Loucy (cell line): ENCODE results near the gene ANO6.

ENCODE experiments used
- H2AFZ ChIP-seq: fragments of 200-600 bp; sonication (generic); 2 replicates; pipeline ENCODE4 v1.6.0; 2016; ENCODE audit warnings: antibody characterized with exemption, mild to moderate bottlenecking, low read length, moderate library complexity
- H3F3A ChIP-seq: fragments of 200-600 bp; 2 replicates; pipeline ENCODE4 v1.6.0; 2016; ENCODE audit warnings: antibody characterized with exemption, low read depth, mild to moderate bottlenecking
- H3K27me3 ChIP-seq: fragments of 200-600 bp; sonication (generic); 2 replicates; pipeline ENCODE4 v1.6.1; 2014; ENCODE audit warnings: low read length, mild to moderate bottlenecking; ENCODE audit not compliant: insufficient read depth, poor library complexity, severe bottlenecking
- H3K36me3 ChIP-seq: fragments of 200-600 bp; sonication (generic); 2 replicates; pipeline ENCODE4 v1.6.1; 2016; ENCODE audit warnings: low read length; ENCODE audit not compliant: insufficient read depth
- H3K4me1 ChIP-seq: fragments of 200-600 bp; sonication (generic); 2 replicates; pipeline ENCODE4 v1.5.1; 2014; ENCODE audit warnings: low read length, mild to moderate bottlenecking; ENCODE audit not compliant: insufficient read depth, poor library complexity, severe bottlenecking
- H3K4me2 ChIP-seq: fragments of 200-600 bp; sonication (generic); 2 replicates; pipeline ENCODE4 v1.6.0; 2014; ENCODE audit warnings: antibody characterized with exemption, low read length, low read depth, mild to moderate bottlenecking; ENCODE audit not compliant: poor library complexity, severe bottlenecking
- H3K4me3 ChIP-seq: fragments of 200-600 bp; sonication (generic); 2 replicates; pipeline ENCODE4 v1.5.1; 2014; ENCODE audit warnings: low read length, mild to moderate bottlenecking, mixed read lengths; ENCODE audit not compliant: poor library complexity, severe bottlenecking
- H3K79me2 ChIP-seq: fragments of 200-600 bp; sonication (generic); 2 replicates; pipeline ENCODE4 v1.6.1; 2014; ENCODE audit warnings: low read length; ENCODE audit not compliant: insufficient read depth
- H3K9ac ChIP-seq: fragments of 200-600 bp; sonication (generic); 2 replicates; pipeline ENCODE4 v1.6.0; 2014; ENCODE audit warnings: mild to moderate bottlenecking, low read depth, low read length, moderate library complexity; ENCODE audit not compliant: poor library complexity, severe bottlenecking
- H3K9me2 ChIP-seq: fragments of 200-600 bp; sonication (generic); replicated peaks from 2 replicates; pipeline ENCODE4 v1.6.1; 2016; ENCODE audit warnings: low read depth, low read length, mixed read lengths
- H3K9me3 ChIP-seq: fragments of 200-600 bp; sonication (generic); 2 replicates; pipeline ENCODE4 v1.6.1; 2014; ENCODE audit warnings: mild to moderate bottlenecking, antibody characterized with exemption, low read length, low read depth; ENCODE audit not compliant: insufficient read depth
- H4K20me1 ChIP-seq: fragments of 200-600 bp; sonication (generic); 2 replicates; pipeline ENCODE4 v1.6.0; 2014; ENCODE audit warnings: antibody characterized with exemption, low read length, mild to moderate bottlenecking; ENCODE audit not compliant: insufficient read depth, poor library complexity, severe bottlenecking
- EZH2phosphoT487 ChIP-seq: fragments of 200-600 bp; IDR thresholded peaks from 2 replicates; pipeline ENCODE4 v1.6.1; 2018; ENCODE audit warnings: antibody characterized with exemption, mild to moderate bottlenecking, moderate library complexity, borderline replicate concordance
- TF ChIP-seq, protein P1 (sequence below): fragments of 200-600 bp; sonication (generic); conservative IDR thresholded peaks from 2 replicates; pipeline ENCODE4 v1.5.1; 2014; ENCODE audit warnings: mild to moderate bottlenecking, antibody characterized with exemption, low read length

The ANO6 gene

DNA sequence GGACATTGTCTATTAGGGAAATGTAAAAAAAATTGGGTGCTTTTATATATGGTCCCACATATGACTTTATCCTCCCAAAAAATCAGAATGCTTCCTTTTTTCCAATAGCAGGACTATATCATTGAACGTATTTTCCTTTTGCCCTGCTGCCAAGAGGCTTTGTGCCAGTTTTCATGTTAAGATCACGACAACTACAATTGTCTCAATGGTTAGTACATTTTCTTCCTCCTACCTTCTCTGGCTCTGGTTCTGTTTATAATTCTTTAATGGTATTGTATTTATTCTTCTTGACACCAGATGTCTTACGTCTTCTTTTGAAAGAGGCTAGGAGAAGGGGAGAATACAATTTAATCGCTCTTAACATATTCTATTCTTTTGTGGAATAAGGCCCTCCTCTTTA is 106.9 kb downstream of the ANO6 start:
- no peaks in the 10 kb centered on the region for H3K9me2 ChIP-seq
- H3K4me2 ChIP-seq, result no peak overlapping the region
- H2AFZ ChIP-seq, result no peak overlapping the region
- peaks cover 12% of the 10 kb centered on the region for H3K4me1 ChIP-seq
- H3K27me3 ChIP-seq, result no peaks in the 10 kb centered on the region
- no peak overlapping the region for H3K9ac ChIP-seq
- H3K79me2 ChIP-seq, result no peaks in the 10 kb centered on the region
- H4K20me1 ChIP-seq, result no peaks in the 10 kb centered on the region
- no peak overlapping the region for H3K4me3 ChIP-seq
- TF ChIP-seq, protein P1, sequence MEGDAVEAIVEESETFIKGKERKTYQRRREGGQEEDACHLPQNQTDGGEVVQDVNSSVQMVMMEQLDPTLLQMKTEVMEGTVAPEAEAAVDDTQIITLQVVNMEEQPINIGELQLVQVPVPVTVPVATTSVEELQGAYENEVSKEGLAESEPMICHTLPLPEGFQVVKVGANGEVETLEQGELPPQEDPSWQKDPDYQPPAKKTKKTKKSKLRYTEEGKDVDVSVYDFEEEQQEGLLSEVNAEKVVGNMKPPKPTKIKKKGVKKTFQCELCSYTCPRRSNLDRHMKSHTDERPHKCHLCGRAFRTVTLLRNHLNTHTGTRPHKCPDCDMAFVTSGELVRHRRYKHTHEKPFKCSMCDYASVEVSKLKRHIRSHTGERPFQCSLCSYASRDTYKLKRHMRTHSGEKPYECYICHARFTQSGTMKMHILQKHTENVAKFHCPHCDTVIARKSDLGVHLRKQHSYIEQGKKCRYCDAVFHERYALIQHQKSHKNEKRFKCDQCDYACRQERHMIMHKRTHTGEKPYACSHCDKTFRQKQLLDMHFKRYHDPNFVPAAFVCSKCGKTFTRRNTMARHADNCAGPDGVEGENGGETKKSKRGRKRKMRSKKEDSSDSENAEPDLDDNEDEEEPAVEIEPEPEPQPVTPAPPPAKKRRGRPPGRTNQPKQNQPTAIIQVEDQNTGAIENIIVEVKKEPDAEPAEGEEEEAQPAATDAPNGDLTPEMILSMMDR, result no peak
- TF ChIP-seq EZH2phosphoT487, result no peak
- H3K9me3 ChIP-seq, result no peaks in the 10 kb centered on the region
- no peaks in the 10 kb centered on the region for H3K36me3 ChIP-seq
- H3F3A ChIP-seq, result no peaks in the 10 kb centered on the region

DNA sequence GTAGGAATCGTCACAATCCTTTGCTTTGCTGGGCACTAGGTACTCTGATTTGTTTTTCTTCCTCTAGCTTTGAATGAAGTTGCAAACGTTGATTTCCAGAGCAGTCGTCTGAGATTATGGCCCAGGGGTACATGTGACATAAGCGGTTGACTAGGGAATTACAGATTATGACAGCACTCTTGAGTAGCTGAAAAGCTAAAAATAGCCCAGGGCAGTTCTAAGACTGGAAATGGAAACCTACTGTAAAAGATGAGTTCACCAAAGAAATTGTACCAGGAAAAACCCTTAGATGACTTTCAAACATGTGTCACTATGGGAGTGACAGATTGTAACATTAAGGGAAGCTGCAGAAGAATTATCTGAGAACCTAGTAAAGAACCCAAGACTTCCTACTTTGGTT is 108.5 kb downstream of the ANO6 start:
- no peaks in the 10 kb centered on the region for H3K79me2 ChIP-seq
- no peak overlapping the region for H3K4me2 ChIP-seq
- peaks cover 16% of the 10 kb centered on the region for H3K4me1 ChIP-seq
- no peaks in the 10 kb centered on the region for H3K9me2 ChIP-seq
- no peak overlapping the region for H2AFZ ChIP-seq
- no peak overlapping the region for H3K4me3 ChIP-seq
- no peaks in the 10 kb centered on the region for H3K9me3 ChIP-seq
- TF ChIP-seq EZH2phosphoT487, result no peak
- TF ChIP-seq, protein P1, result no peak
- H3F3A ChIP-seq, result no peaks in the 10 kb centered on the region
- H3K9ac ChIP-seq, result no peak overlapping the region
- H4K20me1 ChIP-seq, result no peaks in the 10 kb centered on the region
- H3K27me3 ChIP-seq, result no peaks in the 10 kb centered on the region
- no peaks in the 10 kb centered on the region for H3K36me3 ChIP-seq

DNA sequence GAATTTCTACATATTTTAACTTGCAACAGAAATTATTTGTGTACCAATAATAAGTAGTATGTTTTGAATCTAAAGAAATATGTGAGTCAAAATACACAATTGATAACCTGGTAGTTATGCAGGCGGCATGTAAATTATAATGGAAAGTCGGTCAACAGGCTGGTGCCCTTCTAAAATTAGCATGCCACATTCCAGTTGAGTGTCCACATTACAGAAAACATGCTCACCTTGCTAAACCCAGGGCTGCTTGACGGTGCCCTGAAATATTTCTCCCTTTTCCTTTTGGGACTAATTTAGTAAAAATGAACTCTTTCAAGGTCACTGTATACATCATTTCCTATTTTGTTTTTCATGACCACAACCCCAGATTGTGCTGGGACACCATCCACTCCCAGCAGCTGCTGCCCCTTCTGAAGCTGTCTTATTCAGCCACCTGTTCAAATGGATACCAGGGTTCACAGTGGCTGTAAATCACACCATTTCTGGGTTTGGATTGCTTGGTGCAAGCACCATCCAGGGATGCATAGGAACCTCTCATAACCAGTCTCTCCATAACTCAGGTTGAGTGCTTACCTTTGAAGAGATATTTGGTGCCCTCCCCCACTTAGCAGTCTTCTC is 110.6 kb downstream of the ANO6 start:
- Histone ChIP-seq H3K9me3 (no peaks in the 10 kb centered on the region), H3K4me1 (peaks cover 16% of the 10 kb centered on the region), H4K20me1 (no peaks in the 10 kb centered on the region), H3K79me2 (no peaks in the 10 kb centered on the region), H3K4me2 (no peak overlapping the region), H3K9me2 (no peaks in the 10 kb centered on the region), H3F3A (no peaks in the 10 kb centered on the region), H3K36me3 (peaks cover under 1% of the 10 kb centered on the region; the same call in 1 of the 2 replicates), H3K9ac (no peak overlapping the region), H3K4me3 (no peak overlapping the region), H3K27me3 (no peaks in the 10 kb centered on the region), H2AFZ (no peak overlapping the region)
- TF ChIP-seq, protein P1, result no peak
